ENCODE results near the gene ATP6V1G1.

The ATP6V1G1 gene

GRCh38 chr9:114613087-114613486, 25.5 kb downstream of the ATP6V1G1 start:
- no peak for DNase-seq

- no peak for DNase-seq
Observed at GRCh38 chr9:114613919-114614318, 26.4 kb downstream of the ATP6V1G1 start.

GRCh38 chr9:114614373-114614772, 26.8 kb downstream of the ATP6V1G1 start:
- DNase-seq, result no peak

- DNase-seq, result no peak
Observed at GRCh38 chr9:114616684-114617520, 29.3 kb downstream of the ATP6V1G1 start.

- DNase-seq, result no peak
Observed at GRCh38 chr9:114619191-114619761, 31.7 kb downstream of the ATP6V1G1 start.

- no peak for DNase-seq
Observed at GRCh38 chr9:114621561-114621960, 34.0 kb downstream of the ATP6V1G1 start.

- DNase-seq, result peak; percentile 79
Observed at GRCh38 chr9:114621975-114622609, 34.5 kb downstream of the ATP6V1G1 start.

GRCh38 chr9:114624677-114625076, 37.1 kb downstream of the ATP6V1G1 start:
- no peak for DNase-seq

GRCh38 chr9:114626415-114627020, 38.9 kb downstream of the ATP6V1G1 start:
- DNase-seq, result no peak

GRCh38 chr9:114627553-114627952, 40.0 kb downstream of the ATP6V1G1 start:
- DNase-seq, result no peak

- no peak for DNase-seq
Observed at GRCh38 chr9:114629563-114630090, 42.1 kb downstream of the ATP6V1G1 start.

- DNase-seq, result no peak
Observed at GRCh38 chr9:114631166-114631565, 43.6 kb downstream of the ATP6V1G1 start.

GRCh38 chr9:114633438-114634089, 46.0 kb downstream of the ATP6V1G1 start:
- no peak for DNase-seq

- no peak for DNase-seq
Observed at GRCh38 chr9:114634387-114634786, 46.8 kb downstream of the ATP6V1G1 start.

- no peak for DNase-seq
Observed at GRCh38 chr9:114638404-114638803, 50.8 kb downstream of the ATP6V1G1 start.

- no peak for DNase-seq
Observed at GRCh38 chr9:114641967-114642366, 54.4 kb downstream of the ATP6V1G1 start.

GRCh38 chr9:114643001-114643400, 55.4 kb downstream of the ATP6V1G1 start:
- DNase-seq, result no peak

- DNase-seq, result no peak
Observed at GRCh38 chr9:114643896-114644295, 56.3 kb downstream of the ATP6V1G1 start.
